Gastrocnemius medialis (tissue), 4 donors: ENCODE results near the gene TOMM20L.
A peak's percentile ranks its signal among the peaks of the same experiment; 100 is the strongest.

Source experiments
- POLR2A ChIP-seq, 2 donors: fragments of 450-650 bp; IDR thresholded peaks; one replicate each; pipeline ENCODE4 v1.6.1; 2017; ENCODE audit warnings: antibody characterized with exemption in 2 of 2, mild to moderate bottlenecking in 2 of 2, moderate library complexity in 2 of 2
- TF ChIP-seq, protein P1 (sequence below), 5 experiments: fragments of 450-650 bp in 3 of 5; fragments of 200-600 bp in 2 of 5; sonication (generic) in 2 of 5; IDR thresholded peaks in 4 of 5; conservative IDR thresholded peaks in 1 of 5; 1 replicate in 4 of 5; 2 replicates in 1 of 5; pipeline ENCODE4 v1.5.1; 2016 to 2019; ENCODE audit warnings: antibody characterized with exemption in 5 of 5, mild to moderate bottlenecking in 3 of 5, moderate library complexity in 3 of 5

- no peak for TF ChIP-seq POLR2A (IDR thresholded peaks at IDR 0.05)
- TF ChIP-seq, protein P1, sequence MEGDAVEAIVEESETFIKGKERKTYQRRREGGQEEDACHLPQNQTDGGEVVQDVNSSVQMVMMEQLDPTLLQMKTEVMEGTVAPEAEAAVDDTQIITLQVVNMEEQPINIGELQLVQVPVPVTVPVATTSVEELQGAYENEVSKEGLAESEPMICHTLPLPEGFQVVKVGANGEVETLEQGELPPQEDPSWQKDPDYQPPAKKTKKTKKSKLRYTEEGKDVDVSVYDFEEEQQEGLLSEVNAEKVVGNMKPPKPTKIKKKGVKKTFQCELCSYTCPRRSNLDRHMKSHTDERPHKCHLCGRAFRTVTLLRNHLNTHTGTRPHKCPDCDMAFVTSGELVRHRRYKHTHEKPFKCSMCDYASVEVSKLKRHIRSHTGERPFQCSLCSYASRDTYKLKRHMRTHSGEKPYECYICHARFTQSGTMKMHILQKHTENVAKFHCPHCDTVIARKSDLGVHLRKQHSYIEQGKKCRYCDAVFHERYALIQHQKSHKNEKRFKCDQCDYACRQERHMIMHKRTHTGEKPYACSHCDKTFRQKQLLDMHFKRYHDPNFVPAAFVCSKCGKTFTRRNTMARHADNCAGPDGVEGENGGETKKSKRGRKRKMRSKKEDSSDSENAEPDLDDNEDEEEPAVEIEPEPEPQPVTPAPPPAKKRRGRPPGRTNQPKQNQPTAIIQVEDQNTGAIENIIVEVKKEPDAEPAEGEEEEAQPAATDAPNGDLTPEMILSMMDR (IDR thresholded peaks at IDR 0.05 in 4 of 5, conservative IDR thresholded peaks at IDR 0.05 in 1 of 5) = peak; percentile 58 to 91 (median 74)
Observed at GRCh38 chr14:58395812-58396788, at the start of gene TOMM20L.
